Stimulated activated memory B cell treated with anti-CD40 and anti-IgM and Interleukin-4, amounts not matched to agents 10 μg/mL and 1 μg/mL and 100 μg/mL, for 72 hours (primary cell): ENCODE results near the gene SFSWAP.

ENCODE experiments used
- ATAC-seq: fragments of 150-1000 bp; cut with Tn5 transposase; 2 replicates; pipeline ENCODE4 v1.10.0; 2021
- H3K27ac Mint-ChIP-seq: one replicate; pipeline ENCODE4 v1.8.0; 2022; ENCODE audit warnings: mild to moderate bottlenecking, mixed read lengths
- H3K27me3 Mint-ChIP-seq: one replicate; pipeline ENCODE4 v1.8.0; 2022; ENCODE audit warnings: mixed read lengths
- H3K36me3 Mint-ChIP-seq: one replicate; pipeline ENCODE4 v1.8.0; 2022; ENCODE audit warnings: mixed read lengths
- H3K4me1 Mint-ChIP-seq: one replicate; pipeline ENCODE4 v1.8.0; 2022; ENCODE audit warnings: mixed read lengths
- H3K4me3 Mint-ChIP-seq: one replicate; pipeline ENCODE4 v1.8.0; 2022; ENCODE audit warnings: mild to moderate bottlenecking, moderate library complexity, mixed read lengths
- H3K9me3 Mint-ChIP-seq: one replicate; pipeline ENCODE4 v1.8.0; 2022; ENCODE audit warnings: mixed read lengths

SFSWAP gene

DNA sequence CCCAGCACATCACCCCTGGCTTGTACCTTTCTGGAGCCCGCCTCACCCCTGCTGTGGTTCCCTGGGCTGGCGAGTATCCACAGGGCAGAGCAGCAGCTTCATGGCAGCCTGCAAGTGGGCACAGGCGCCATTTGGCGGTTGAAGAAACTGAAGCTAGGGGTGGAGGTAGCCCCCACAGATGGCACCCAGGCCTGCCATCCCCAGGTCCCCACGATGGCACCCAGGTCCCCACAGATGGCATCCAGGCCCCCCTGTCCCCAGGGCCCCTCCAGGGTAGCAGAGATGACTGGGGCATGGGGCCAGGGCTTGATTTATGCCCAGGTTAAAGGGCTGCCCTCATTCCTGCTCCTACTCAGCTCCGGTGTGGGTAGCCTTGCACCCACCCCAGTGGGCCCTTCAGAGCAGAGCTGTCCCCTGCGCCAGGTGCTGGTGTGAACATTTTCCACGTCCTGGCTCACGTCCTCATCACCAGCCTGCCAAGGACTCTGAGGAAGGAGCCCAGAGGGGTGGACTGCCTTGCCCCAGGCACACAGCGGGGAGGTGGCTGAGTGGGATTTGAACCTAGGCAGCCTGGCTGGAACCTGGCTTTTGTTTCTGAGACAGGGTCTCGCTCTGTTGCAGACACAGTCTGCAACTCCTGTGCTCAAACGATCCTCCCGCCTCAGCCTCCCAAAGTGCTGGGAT, 126.0 kb downstream of the SFSWAP start:
- no peak overlapping the region for H3K4me3 Mint-ChIP-seq
- H3K36me3 Mint-ChIP-seq, result no peaks in the 10 kb centered on the region
- H3K27ac Mint-ChIP-seq, result no peak overlapping the region
- H3K9me3 Mint-ChIP-seq, result no peaks in the 10 kb centered on the region
- peaks cover 8% of the 10 kb centered on the region for H3K4me1 Mint-ChIP-seq
- peaks cover 18% of the 10 kb centered on the region for H3K27me3 Mint-ChIP-seq
- no peak for ATAC-seq

DNA sequence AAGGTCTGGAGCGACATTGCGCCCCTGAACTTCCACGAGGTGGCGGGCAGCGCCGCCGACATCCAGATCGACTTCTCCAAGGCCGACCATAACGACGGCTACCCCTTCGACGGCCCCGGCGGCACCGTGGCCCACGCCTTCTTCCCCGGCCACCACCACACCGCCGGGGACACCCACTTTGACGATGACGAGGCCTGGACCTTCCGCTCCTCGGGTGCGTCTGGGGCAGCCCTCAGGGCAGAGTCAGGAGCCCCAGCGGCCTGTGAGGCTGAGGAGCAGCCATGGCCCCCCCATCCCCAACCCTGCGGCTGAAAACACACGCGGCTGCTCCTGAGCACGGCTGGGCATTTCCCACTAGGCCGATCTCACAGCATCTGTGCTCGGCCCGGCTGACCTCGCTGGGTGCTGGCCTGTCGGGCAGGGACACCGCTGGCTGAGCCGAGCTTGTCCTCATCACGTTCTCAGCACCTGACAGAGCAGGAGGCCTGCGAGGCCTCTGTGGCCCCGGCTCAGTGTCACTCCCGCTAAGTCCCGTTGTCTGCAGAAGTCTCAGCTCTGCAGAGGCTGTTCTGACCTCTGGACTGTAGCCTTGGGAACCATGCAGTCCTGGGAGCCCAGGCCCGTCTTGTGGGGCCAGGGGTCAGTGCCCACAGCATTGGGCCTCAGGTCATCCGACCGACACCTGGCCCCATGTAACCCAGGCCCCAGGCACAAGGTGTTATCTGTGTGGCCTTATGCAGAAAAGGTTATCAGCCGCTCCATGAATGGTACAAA, 129.9 kb downstream of the SFSWAP start:
- peaks cover 2% of the 10 kb centered on the region for H3K4me1 Mint-ChIP-seq
- no peak for ATAC-seq

DNA sequence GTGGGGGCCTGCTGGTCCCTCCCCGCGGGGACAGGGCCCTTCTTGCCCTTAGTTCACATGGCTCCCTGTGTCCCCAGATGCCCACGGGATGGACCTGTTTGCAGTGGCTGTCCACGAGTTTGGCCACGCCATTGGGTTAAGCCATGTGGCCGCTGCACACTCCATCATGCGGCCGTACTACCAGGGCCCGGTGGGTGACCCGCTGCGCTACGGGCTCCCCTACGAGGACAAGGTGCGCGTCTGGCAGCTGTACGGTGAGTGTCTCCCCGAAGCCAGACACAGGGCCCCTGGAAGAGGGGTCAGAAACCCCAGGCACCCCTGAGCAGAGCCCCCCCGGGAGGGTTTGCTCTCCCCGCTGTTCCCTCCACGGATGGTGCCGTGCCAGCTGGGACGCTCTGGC, 130.7 kb downstream of the SFSWAP start:
- no peaks in the 10 kb centered on the region for H3K36me3 Mint-ChIP-seq
- ATAC-seq, result no peak
- H3K4me1 Mint-ChIP-seq, result no peaks in the 10 kb centered on the region
- H3K4me3 Mint-ChIP-seq, result no peak overlapping the region
- no peaks in the 10 kb centered on the region for H3K9me3 Mint-ChIP-seq
- H3K27ac Mint-ChIP-seq, result no peak overlapping the region
- H3K27me3 Mint-ChIP-seq, result no peaks in the 10 kb centered on the region

More for the DNA sequence above, 129.9 kb downstream of the SFSWAP start:
- Mint-ChIP-seq H3K27ac (no peak overlapping the region), H3K36me3 (no peaks in the 10 kb centered on the region), H3K4me3 (no peak overlapping the region), H3K9me3 (no peaks in the 10 kb centered on the region), H3K27me3 (no peaks in the 10 kb centered on the region)

DNA sequence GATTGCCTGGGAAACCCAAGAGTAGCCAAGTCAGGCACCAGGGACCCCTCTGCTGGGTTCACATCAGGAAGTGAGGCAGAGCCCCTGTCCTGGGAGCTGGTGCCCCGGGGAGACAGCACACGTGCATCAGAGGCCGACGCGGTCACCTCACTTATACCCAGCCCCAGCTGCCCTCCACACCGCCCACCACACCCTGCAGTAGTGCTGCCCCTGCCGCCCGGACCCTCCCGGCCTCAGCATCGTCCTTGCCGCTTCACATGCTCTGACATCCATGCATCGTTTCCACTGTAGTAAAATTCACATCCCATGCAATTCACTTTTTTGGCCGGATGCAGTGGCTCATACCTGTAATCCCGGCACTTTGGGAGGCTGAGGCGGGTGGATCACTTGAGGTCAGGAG, 131.3 kb downstream of the SFSWAP start:
- ATAC-seq, result no peak
- H3K27me3 Mint-ChIP-seq, result no peaks in the 10 kb centered on the region
- H3K27ac Mint-ChIP-seq, result no peak overlapping the region
- no peaks in the 10 kb centered on the region for H3K4me1 Mint-ChIP-seq
- no peaks in the 10 kb centered on the region for H3K36me3 Mint-ChIP-seq
- H3K4me3 Mint-ChIP-seq, result no peak overlapping the region
- H3K9me3 Mint-ChIP-seq, result no peaks in the 10 kb centered on the region

DNA sequence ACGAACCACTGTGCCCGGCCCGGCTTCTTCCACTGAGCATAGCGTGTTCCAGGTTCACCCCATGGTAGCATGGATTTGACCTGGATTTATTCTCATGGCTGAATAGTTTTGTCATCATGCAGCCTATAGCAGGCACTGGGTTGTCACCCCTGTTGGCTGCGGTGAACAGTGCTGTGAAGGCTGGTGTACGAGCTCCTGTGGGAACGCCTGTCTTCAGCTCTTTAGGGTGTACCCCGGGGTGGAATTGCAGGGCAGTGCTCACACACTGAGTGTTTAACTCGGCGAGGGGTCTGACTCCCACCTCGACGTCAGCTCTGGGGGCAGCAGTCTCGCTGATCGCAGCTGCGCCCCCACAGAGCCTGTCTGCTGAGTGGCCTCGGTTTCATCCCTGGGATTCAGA, 132.6 kb downstream of the SFSWAP start:
- no peaks in the 10 kb centered on the region for H3K36me3 Mint-ChIP-seq
- H3K27ac Mint-ChIP-seq, result no peak overlapping the region
- no peaks in the 10 kb centered on the region for H3K9me3 Mint-ChIP-seq
- no peaks in the 10 kb centered on the region for H3K4me1 Mint-ChIP-seq
- no peak for ATAC-seq
- no peaks in the 10 kb centered on the region for H3K27me3 Mint-ChIP-seq
- no peak overlapping the region for H3K4me3 Mint-ChIP-seq

DNA sequence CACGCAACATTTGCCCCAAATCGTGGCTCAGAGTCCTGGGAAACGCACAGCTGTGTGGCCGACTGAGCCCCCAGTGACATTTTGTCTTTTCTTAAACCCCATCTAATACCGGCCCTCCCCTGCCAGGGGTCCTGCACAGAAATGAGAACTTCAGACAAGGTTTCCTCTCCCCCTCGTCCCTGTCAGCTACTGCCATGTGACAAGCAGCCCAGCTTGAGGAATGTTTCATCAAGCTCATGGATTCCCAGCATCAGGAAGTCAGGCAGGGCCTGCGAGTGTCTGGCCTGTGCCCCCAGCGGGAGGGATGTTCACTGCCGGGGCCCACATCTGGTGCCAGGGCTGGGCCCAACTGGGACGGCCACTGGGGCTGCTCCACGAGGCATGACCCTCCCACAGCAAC, 133.2 kb downstream of the SFSWAP start:
- Mint-ChIP-seq H3K4me3 (no peak overlapping the region), H3K4me1 (no peaks in the 10 kb centered on the region), H3K36me3 (no peaks in the 10 kb centered on the region), H3K27ac (no peak overlapping the region), H3K27me3 (no peaks in the 10 kb centered on the region), H3K9me3 (no peaks in the 10 kb centered on the region)
- ATAC-seq, result no peak

DNA sequence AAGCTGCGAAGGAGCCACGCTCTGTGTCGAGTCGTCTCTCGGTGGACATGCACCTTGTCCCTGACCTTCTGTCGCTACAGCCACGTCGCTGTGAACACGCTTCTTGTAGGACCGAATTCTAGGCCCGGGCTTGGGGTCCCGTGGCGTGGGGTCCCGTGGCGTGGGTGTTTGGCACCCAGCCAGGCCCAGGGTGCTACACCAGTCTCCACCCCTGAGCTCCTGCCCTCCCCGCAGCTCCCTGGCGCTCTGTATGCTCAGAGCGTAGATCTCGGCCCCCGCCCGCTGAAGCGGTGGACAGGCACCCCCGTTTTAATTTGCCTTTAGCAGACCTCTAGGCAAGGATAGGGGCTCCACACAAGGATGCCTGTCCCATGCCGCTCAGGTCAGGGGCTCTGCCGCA, 133.8 kb downstream of the SFSWAP start:
- no peak for ATAC-seq
- Mint-ChIP-seq H3K27me3 (no peaks in the 10 kb centered on the region), H3K9me3 (no peaks in the 10 kb centered on the region), H3K4me3 (no peak overlapping the region), H3K27ac (no peak overlapping the region), H3K4me1 (no peaks in the 10 kb centered on the region), H3K36me3 (no peaks in the 10 kb centered on the region)

DNA sequence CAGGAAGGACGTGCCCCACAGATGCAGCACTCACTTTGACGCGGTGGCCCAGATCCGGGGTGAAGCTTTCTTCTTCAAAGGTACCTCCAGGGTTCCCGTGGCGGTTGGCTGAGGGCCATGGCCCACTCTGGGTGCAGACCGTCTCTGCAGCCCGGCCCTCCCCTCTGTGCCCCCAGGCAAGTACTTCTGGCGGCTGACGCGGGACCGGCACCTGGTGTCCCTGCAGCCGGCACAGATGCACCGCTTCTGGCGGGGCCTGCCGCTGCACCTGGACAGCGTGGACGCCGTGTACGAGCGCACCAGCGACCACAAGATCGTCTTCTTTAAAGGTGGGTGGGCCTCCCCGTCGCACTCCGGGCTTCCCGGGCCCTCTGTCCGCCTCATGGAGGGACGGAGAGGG, 134.2 kb downstream of the SFSWAP start:
- H3K36me3 Mint-ChIP-seq, result no peaks in the 10 kb centered on the region
- H3K4me3 Mint-ChIP-seq, result no peak overlapping the region
- H3K9me3 Mint-ChIP-seq, result no peaks in the 10 kb centered on the region
- no peaks in the 10 kb centered on the region for H3K27me3 Mint-ChIP-seq
- no peak for ATAC-seq
- no peaks in the 10 kb centered on the region for H3K4me1 Mint-ChIP-seq
- no peak overlapping the region for H3K27ac Mint-ChIP-seq

DNA sequence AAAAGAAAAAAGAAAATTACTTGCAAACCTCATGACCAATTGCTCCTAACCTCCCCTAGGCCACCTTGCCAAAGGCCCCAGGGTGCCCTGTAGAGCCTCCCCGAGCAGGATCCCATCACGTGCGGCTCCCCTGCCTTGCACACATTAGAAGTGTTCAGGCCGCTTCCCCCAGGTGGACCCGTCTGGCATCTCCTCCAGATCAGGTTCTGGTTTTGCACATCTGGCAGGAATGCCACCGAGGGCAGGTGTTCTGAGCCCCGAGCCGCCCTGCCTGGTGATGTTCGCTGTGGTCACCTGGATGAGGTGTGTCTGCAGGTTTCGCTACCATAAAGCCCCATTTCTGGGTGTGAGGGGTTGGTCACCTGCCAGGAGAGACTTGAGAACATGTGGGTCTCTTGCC, 136.6 kb downstream of the SFSWAP start:
- no peak overlapping the region for H3K4me3 Mint-ChIP-seq
- no peaks in the 10 kb centered on the region for H3K9me3 Mint-ChIP-seq
- no peaks in the 10 kb centered on the region for H3K36me3 Mint-ChIP-seq
- H3K27me3 Mint-ChIP-seq, result peaks cover under 1% of the 10 kb centered on the region
- H3K4me1 Mint-ChIP-seq, result no peaks in the 10 kb centered on the region
- H3K27ac Mint-ChIP-seq, result no peak overlapping the region
- no peak for ATAC-seq

DNA sequence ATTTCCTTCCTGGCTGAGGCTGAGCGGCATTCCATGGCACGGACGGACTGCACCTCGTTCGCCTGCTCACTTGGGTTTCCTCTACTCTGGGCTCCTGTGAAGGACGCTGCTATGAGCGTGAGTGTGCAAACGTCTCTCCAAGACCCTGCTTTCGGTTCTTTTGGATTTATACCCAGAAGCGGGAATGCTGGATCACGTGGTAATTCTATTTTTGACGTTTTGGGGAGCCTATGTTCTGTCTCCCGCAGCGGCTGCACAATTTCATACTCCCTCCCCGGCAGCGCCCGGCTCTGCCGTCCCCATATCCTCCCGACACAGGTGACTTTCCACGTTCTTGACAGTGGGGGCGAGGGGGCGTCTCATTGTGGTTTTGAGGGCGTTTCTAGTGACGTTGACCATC, 137.9 kb downstream of the SFSWAP start:
- H3K4me3 Mint-ChIP-seq, result no peak overlapping the region
- H3K4me1 Mint-ChIP-seq, result peaks cover 7% of the 10 kb centered on the region
- no peaks in the 10 kb centered on the region for H3K9me3 Mint-ChIP-seq
- ATAC-seq, result no peak
- H3K36me3 Mint-ChIP-seq, result no peaks in the 10 kb centered on the region
- H3K27ac Mint-ChIP-seq, result no peak overlapping the region
- H3K27me3 Mint-ChIP-seq, result peaks cover 11% of the 10 kb centered on the region
